Astrocyte (in vitro differentiated cells and primary cell): ENCODE data around the gene INPPL1.

Experiments
- CTCF ChIP-seq: IDR thresholded peaks from 2 replicates; pipeline ENCODE4 v1.5.1; 2011; ENCODE audit warnings: low read depth, mild to moderate bottlenecking, inconsistent platforms, low read length, moderate library complexity; ENCODE audit not compliant: insufficient read depth
- EZH2 ChIP-seq: IDR thresholded peaks from 2 replicates; pipeline ENCODE4 v1.6.1; 2012; ENCODE audit warnings: mild to moderate bottlenecking, low read length, inconsistent platforms; ENCODE audit not compliant: insufficient read depth

- TF ChIP-seq CTCF (no peak), EZH2 (no peak)
Measured at GRCh38 chr11:72179049-72179803, 45.3 kb upstream of the INPPL1 start.
